ENCODE results near the gene PHF2.

The PHF2 gene

GRCh38 chr9:93569621-93570174 is 6.7 kb upstream of the PHF2 start:
- no peak for DNase-seq

- DNase-seq: no peak
Measured at GRCh38 chr9:93572221-93572620, 4.2 kb upstream of the PHF2 start.

- DNase-seq: no peak
Measured at GRCh38 chr9:93572636-93573515, 3.5 kb upstream of the PHF2 start.

- DNase-seq: no peak
Measured at GRCh38 chr9:93573516-93573828, 2.9 kb upstream of the PHF2 start.

- DNase-seq: no peak
Measured at GRCh38 chr9:93574091-93574899, 2.1 kb upstream of the PHF2 start.

GRCh38 chr9:93574900-93575795 is 1.2 kb upstream of the PHF2 start:
- no peak for DNase-seq

- peak; percentile 26 for DNase-seq
Measured at GRCh38 chr9:93575796-93576257, 557 bp upstream of the PHF2 start.

GRCh38 chr9:93577078-93577974 is 942 bp downstream of the PHF2 start:
- no peak for DNase-seq

GRCh38 chr9:93577975-93578682 is 1.7 kb downstream of the PHF2 start:
- DNase-seq: no peak

- no peak for DNase-seq
Measured at GRCh38 chr9:93578844-93579243, 2.5 kb downstream of the PHF2 start.

- no peak for DNase-seq
Measured at GRCh38 chr9:93579711-93580516, 3.5 kb downstream of the PHF2 start.

GRCh38 chr9:93580654-93581380 is 4.4 kb downstream of the PHF2 start:
- DNase-seq: no peak

- no peak for DNase-seq
Measured at GRCh38 chr9:93582115-93582514, 5.7 kb downstream of the PHF2 start.

GRCh38 chr9:93582550-93582949 is 6.2 kb downstream of the PHF2 start:
- no peak for DNase-seq

GRCh38 chr9:93585259-93585658 is 8.9 kb downstream of the PHF2 start:
- no peak for DNase-seq

- DNase-seq: no peak
Measured at GRCh38 chr9:93585695-93586094, 9.3 kb downstream of the PHF2 start.

- no peak for DNase-seq
Measured at GRCh38 chr9:93586290-93587057, 10.1 kb downstream of the PHF2 start.

- DNase-seq: no peak
Measured at GRCh38 chr9:93587284-93587650, 10.9 kb downstream of the PHF2 start.

Data from midbrain (tissue), 1 donor.